PC-3 (cell line): ENCODE measurements around the gene PIGC. TPM values are rescaled to one million over a fixed set of nuclear protein-coding genes. Genes with fewer than 3 reads are reported as not detected.

ENCODE experiments used
- ATAC-seq: fragments of 200-7000 bp; cut with Tn5 transposase; 2 replicates; pipeline ENCODE4 v1.9.1; 2020; ENCODE audit warnings: mild to moderate bottlenecking, moderate library complexity
- Bru-seq: library from RNA; stranded (reverse); fragments of 400-500 nt; gene quantifications from one replicate; lab custom pipeline; 2021; lab: Mats Ljungman, UMichigan
- BruChase-seq, 2 experiments: library from RNA; stranded (reverse); fragments of 400-500 nt; gene quantifications; one replicate each; lab custom pipeline; 2021; lab: Mats Ljungman, UMichigan
- BruUV-seq: library from RNA; stranded (reverse); fragments of 400-500 nt; replicated peaks from 2 replicates; lab custom pipeline; 2021; lab: Mats Ljungman, UMichigan
- CTCF ChIA-PET: fragments of 300-600 bp; sonication (Branson Sonifier 250); formaldehyde crosslinking; loops from one replicate; lab custom pipeline; 2022; ENCODE audit warnings: antibody characterized with exemption; lab: Charles Lee
- POLR2A ChIA-PET: fragments of 300-600 bp; sonication (Branson Sonifier 250); formaldehyde crosslinking; loops from one replicate; lab custom pipeline; 2022; ENCODE audit warnings: antibody characterized with exemption; ENCODE audit not compliant: unreplicated experiment; lab: Charles Lee
- DNase-seq: peaks from one replicate; pipeline ENCODE4 v3.0.0-alpha.2; 2015
- H2AFZ ChIP-seq: fragments of 300-600 bp; sonication (generic); 2 replicates; pipeline ENCODE4 v1.6.0; 2016; ENCODE audit warnings: antibody characterized with exemption, low read length
- H3F3A ChIP-seq: fragments of 300-600 bp; sonication (generic); one replicate; pipeline ENCODE4 v1.6.0; 2017; ENCODE audit warnings: antibody characterized with exemption, low read length, control low read depth, mild to moderate bottlenecking; ENCODE audit not compliant: unreplicated experiment
- H3K27ac ChIP-seq: fragments of 300-600 bp; sonication (generic); 2 replicates; pipeline ENCODE4 v1.5.1; 2016; ENCODE audit warnings: mild to moderate bottlenecking, low read length
- H3K27me3 ChIP-seq: fragments of 300-600 bp; sonication (generic); 2 replicates; pipeline ENCODE4 v1.6.1; 2016; ENCODE audit warnings: low read length, mixed read lengths
- H3K36me3 ChIP-seq: fragments of 300-600 bp; sonication (generic); 2 replicates; pipeline ENCODE4 v1.6.1; 2016; ENCODE audit warnings: low read depth, mixed run types, low read length, mixed read lengths
- H3K4me1 ChIP-seq: fragments of 300-600 bp; sonication (generic); 2 replicates; pipeline ENCODE4 v1.5.1; 2016; ENCODE audit warnings: low read length; ENCODE audit not compliant: insufficient read depth
- H3K4me2 ChIP-seq: fragments of 300-600 bp; sonication (generic); 2 replicates; pipeline ENCODE4 v1.6.0; 2016; ENCODE audit warnings: low read length
- H3K4me3 ChIP-seq: fragments of 300-600 bp; sonication (generic); 2 replicates; pipeline ENCODE4 v1.5.1; 2016; ENCODE audit warnings: mild to moderate bottlenecking, low read length, mixed read lengths
- H3K79me2 ChIP-seq: fragments of 300-600 bp; sonication (generic); 2 replicates; pipeline ENCODE4 v1.6.1; 2017; ENCODE audit warnings: low read length, mixed read lengths
- H3K9ac ChIP-seq: fragments of 300-600 bp; sonication (generic); 2 replicates; pipeline ENCODE4 v1.6.0; 2016; ENCODE audit warnings: mild to moderate bottlenecking, low read length
- H3K9me2 ChIP-seq: fragments of 300-600 bp; sonication (generic); replicated peaks from 2 replicates; pipeline ENCODE4 v1.6.1; 2016; ENCODE audit warnings: mixed run types, low read length, mixed read lengths
- H3K9me3 ChIP-seq: fragments of 300-600 bp; sonication (generic); 2 replicates; pipeline ENCODE4 v1.6.1; 2016; ENCODE audit warnings: low read length, mixed read lengths
- H4K20me1 ChIP-seq: fragments of 300-600 bp; sonication (generic); 2 replicates; pipeline ENCODE4 v1.6.1; 2016; ENCODE audit warnings: low read length, mixed read lengths
- EZH2 ChIP-seq: fragments of 300-600 bp; sonication (generic); IDR thresholded peaks from one replicate; pipeline ENCODE4 v1.6.1; 2017; ENCODE audit warnings: antibody characterized with exemption, mild to moderate bottlenecking, low read length; ENCODE audit not compliant: unreplicated experiment
- EZH2phosphoT487 ChIP-seq: fragments of 300-600 bp; sonication (generic); IDR thresholded peaks from 2 replicates; pipeline ENCODE4 v1.6.1; 2018; ENCODE audit warnings: mild to moderate bottlenecking, antibody characterized with exemption, low read length, borderline replicate concordance
- intact Hi-C: fragments of 100-400 bp; cut with micrococcal nuclease; formaldehyde crosslinking; loops from 2 replicates; pipeline ENCODE4 v1.9.0; 2023
- long read RNA-seq: library from polyadenylated mRNA; unstranded; transcript quantifications from one replicate; pipeline ENCODE4 v2.0.0, GENCODE V29; 2021; ENCODE audit not compliant: unreplicated experiment
- total RNA-seq: library from RNA; depleted of rRNA; stranded (reverse); fragments of >200 nt; gene quantifications from 2 replicates; pipeline ENCODE4 v1.2.3, GENCODE V29; 2014; rRNA removed
- TF ChIP-seq, protein P1 (sequence below): fragments of 300-600 bp; sonication (generic); conservative IDR thresholded peaks from 2 replicates; pipeline ENCODE4 v1.5.1; 2017; ENCODE audit warnings: antibody characterized with exemption, low read depth, mild to moderate bottlenecking, low read length

PIGC gene
- 57.5 and 70.5 TPM in 2 replicates for total RNA-seq
- Bru-seq, nascent RNA = percentile 98 among the genes with signal in this experiment
- BruChase-seq, experiment 1, labeled RNA remaining after a 6-hour chase = percentile 99 among the genes with signal in this experiment
- BruChase-seq, experiment 2, labeled RNA remaining after a 2-hour chase = percentile 99 among the genes with signal in this experiment
- long read RNA-seq, transcript PIGC-201 (2 exons, 1,447 nt) = major isoform, 136 of 182 reads
- long read RNA-seq, transcript PIGC-202 (1 exons, 2,630 nt) = minor isoform, 17 of 182 reads
- long read RNA-seq, partial matches to known transcripts = 1 of 182 reads
- long read RNA-seq, other reads (novel, unspliced or antisense) = 27 of 182 reads

DNA sequence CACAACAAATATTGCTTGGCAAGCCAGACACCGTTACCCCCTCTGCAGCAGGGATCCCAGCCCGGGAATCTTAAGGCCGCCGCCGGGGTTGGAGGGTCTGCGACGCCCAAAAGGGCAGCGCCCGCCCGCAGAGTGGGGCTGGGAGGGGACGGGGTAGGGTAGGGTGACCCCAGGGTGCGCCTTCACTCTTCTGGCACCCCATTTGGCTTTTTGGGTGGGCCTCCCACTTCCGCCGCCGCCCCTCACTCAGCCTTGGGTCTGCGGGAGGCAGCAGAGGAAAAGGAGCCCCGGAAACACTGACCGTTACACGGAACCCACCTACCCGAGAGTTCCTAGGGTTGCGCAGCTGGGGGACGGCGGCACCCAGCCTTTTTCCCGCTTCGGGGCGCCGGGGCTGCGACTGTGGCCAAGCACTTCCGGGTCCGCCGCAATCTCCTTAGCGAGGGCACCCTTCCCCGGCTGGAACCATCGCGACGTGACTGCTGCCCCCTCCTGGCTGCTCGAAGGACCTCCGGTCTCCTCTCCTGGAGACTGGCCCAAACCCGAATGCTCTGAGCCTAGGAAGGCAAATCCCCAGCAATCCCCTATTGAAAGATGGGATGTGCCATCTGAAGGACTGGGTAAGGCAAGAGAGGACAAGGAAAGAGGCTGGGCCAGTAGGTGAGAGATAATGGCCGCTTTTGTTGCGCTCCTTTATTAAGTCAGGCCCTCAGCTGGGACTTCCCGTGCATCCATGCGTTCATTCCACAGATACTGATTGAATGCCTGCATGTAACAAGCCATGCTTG lies at the start of gene PIGC:
TSS of gene PIGC (minus strand) at position 404 of the 788 bp plus-strand sequence. CDS start 1,447 bp downstream, outside the sequence.
- H3K4me3 ChIP-seq = peak within 1 kb of the TSS; percentile 75
- peaks cover 47% of the 10 kb centered on the region for H3K4me1 ChIP-seq
- DNase-seq = peak; percentile 99
- no peaks in the 10 kb centered on the region for H3K9me3 ChIP-seq
- H3F3A ChIP-seq = peaks cover 10% of the 10 kb centered on the region
- H2AFZ ChIP-seq = peak within 1 kb of the TSS; percentile 88
- intact Hi-C loops = loop anchor here (1.0 to 2.0 kb wide), 6 partner anchors 15 to 442 kb away; no protein-coding TSS in a partner anchor
- H3K27ac ChIP-seq = peak within 1 kb of the TSS; percentile 69
- CTCF ChIA-PET = interaction anchor here (0.6 to 1.4 kb wide), 12 partner anchors 12 to 728 kb away, joined by 3 to 14 read pairs (median 4); partner anchors contain the start of gene SUCO
- H3K4me2 ChIP-seq = peak within 1 kb of the TSS; percentile 82
- H3K9me2 ChIP-seq = no peaks in the 10 kb centered on the region
- H4K20me1 ChIP-seq = no peaks in the 10 kb centered on the region
- POLR2A ChIA-PET = interaction anchor here (0.6 to 2.3 kb wide), 5 partner anchors 14 to 981 kb away, joined by 3 to 25 read pairs (median 3); partner anchors contain the start of gene SUCO
- TF ChIP-seq EZH2phosphoT487 (no peak), EZH2 (no peak)
- TF ChIP-seq, protein P1, sequence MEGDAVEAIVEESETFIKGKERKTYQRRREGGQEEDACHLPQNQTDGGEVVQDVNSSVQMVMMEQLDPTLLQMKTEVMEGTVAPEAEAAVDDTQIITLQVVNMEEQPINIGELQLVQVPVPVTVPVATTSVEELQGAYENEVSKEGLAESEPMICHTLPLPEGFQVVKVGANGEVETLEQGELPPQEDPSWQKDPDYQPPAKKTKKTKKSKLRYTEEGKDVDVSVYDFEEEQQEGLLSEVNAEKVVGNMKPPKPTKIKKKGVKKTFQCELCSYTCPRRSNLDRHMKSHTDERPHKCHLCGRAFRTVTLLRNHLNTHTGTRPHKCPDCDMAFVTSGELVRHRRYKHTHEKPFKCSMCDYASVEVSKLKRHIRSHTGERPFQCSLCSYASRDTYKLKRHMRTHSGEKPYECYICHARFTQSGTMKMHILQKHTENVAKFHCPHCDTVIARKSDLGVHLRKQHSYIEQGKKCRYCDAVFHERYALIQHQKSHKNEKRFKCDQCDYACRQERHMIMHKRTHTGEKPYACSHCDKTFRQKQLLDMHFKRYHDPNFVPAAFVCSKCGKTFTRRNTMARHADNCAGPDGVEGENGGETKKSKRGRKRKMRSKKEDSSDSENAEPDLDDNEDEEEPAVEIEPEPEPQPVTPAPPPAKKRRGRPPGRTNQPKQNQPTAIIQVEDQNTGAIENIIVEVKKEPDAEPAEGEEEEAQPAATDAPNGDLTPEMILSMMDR = peak; percentile 100
- H3K79me2 ChIP-seq = peaks cover 42% of the 10 kb centered on the region
- peak; percentile 76 for ATAC-seq
- peak within 1 kb of the TSS; percentile 88 for H3K9ac ChIP-seq
- H3K36me3 ChIP-seq = peaks cover 6% of the 10 kb centered on the region
- no peaks in the 10 kb centered on the region for H3K27me3 ChIP-seq
- BruUV-seq = TSS peak; percentile 44

DNA sequence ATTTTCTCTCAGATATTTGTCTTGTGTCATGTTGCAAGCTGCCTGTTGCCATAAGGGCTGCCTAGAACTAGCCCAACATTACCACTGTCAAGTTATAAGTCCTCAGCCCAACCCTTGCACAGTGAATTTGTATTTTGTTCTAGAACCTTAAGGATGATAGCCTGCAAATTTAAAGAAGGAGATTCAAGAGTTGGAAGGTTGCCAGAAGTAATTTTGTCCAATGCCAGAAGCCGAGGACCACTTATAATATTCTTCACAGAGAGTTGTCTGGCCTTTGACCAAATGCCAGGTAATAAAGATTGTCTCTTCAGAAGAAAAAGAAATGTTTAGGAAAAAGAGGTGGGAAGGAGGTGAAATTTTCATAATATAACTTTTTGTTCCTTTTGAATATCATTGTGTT lies 48.6 kb upstream of the PIGC start:
- Histone ChIP-seq H4K20me1 (no peaks in the 10 kb centered on the region), H3K4me1 (peaks cover 20% of the 10 kb centered on the region), H3K27ac (no peak overlapping the region), H3K9ac (no peak overlapping the region), H3K9me3 (no peaks in the 10 kb centered on the region), H3F3A (no peaks in the 10 kb centered on the region), H3K4me2 (no peak overlapping the region), H3K79me2 (no peaks in the 10 kb centered on the region), H3K36me3 (no peaks in the 10 kb centered on the region), H2AFZ (no peak overlapping the region), H3K4me3 (no peak overlapping the region), H3K27me3 (no peaks in the 10 kb centered on the region), H3K9me2 (0 out of 2 replicates have a peak, but pooled peaks cover 8% of the 10 kb centered on the region)
- DNase-seq (no peak), ATAC-seq (no peak)
- BruUV-seq = no TSS peak
- no peak for TF ChIP-seq EZH2phosphoT487
- TF ChIP-seq, protein P1 = no peak
- TF ChIP-seq EZH2 = no peak
- POLR2A ChIA-PET = no interaction called here
- intact Hi-C loops = no loop called here
- CTCF ChIA-PET = no interaction called here
